HG02759 (cell line): ENCODE data around the gene C1GALT1.

Experiments used
- ATAC-seq: cut with Tn5 transposase; IDR thresholded peaks from one replicate; pipeline ENCODE4 v1.9.1; 2021; ENCODE audit warnings: mild to moderate bottlenecking, moderate library complexity; ENCODE audit not compliant: unreplicated experiment

The C1GALT1 gene

DNA sequence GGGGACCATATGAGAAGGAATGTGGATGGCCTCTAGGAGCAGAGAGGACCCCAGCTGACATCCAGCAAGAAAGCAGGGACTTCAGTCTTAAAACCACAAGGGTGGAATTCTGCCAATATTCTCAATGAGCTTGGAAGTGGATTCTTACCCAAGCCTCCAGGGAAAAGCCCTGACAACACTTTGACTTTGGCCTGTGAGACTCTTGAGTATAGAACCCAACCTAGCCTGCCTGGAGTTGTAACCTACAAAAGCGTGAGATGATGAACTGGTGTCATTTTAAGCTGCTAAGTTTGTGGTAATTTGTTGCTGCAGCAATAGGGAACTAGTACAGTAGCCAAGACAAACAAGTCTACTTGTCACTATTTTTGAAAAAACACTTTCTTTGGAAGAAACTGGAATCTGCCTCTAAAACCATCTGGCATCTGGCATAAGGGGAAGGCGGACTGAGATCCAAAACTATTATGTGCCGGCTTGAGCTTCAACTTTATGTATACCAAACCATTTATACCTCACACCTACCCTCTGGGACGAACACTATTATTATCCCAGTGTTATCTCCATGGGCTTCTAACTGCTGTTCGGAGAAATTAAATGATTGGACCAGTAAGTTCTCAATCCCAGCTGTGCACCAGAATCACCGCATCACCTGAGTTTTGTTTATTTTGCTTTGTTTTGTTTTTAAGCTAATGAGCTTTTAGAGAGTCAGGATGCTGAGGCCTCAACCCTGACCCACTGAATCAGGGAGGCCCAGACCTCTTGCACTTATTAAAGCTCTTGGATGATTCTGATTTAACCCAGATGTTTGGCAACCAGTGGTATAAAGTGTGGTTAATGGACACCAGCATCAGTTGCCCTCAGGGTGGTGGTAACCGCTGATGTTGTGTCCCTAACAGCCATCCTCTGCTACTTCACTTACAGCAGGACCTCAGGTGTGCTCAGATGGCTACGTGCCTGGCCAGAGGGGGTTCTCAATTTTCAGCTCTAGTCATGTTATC, 83.0 kb downstream of the C1GALT1 start:
- ATAC-seq = no peak

GRCh38 chr7:7266257-7266881, 84.0 kb downstream of the C1GALT1 start:
- no peak for ATAC-seq

DNA sequence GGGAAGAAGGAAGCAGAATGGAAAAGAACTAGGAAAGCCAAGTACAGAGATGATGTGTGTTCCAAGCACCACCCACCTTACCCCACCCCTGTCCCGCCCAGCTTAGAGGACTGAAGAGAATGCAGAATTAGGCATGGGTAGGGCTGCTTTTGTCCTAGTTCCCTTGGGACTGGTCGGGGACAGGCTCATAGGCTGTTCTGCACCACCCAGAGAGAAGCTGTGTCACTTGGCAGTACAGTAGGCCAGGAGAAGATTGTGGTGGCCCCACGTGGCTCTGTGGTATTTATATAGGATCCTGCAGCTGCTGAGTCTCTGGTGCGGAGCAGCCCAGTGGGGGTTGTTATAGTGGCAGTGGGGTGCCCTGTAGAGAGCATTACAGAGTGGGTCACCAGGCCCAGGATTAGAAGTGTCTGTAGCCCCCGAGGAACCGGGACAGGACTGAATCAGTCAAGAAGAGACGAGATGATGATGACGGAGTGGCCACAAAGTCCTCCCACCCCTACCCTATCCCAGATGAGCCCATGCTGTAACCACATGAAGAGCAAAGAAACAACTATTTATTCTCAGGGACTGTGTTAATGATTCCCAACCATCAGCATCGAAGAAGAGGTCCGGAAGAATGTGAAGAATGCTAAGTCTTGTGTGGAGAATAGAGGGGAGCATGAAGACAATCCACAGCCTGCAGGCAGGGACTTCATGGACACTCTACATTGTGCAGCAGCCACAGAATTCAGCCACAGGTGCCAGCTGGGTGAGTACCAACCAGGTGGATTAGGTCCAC, 88.9 kb downstream of the C1GALT1 start:
- ATAC-seq = no peak

DNA sequence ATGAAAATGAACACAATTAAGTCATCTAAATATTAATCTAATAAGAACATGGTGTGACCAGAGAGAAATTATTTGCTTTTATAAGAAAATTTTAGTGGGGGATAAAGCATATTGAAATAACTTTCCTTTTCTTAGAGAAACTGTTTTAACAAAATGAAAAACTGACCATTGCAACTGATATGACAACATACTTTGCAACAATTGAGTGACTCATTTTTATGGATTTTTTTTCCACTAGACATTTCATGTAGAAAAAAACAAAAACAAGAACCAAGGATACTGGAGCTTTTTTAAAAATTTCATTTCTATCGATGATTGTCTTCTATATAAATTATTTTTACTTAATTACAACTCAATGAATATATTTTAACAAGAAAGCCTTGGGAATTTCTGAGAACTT, 90.0 kb downstream of the C1GALT1 start:
- no peak for ATAC-seq

- ATAC-seq = no peak
Measured at GRCh38 chr7:7274782-7275181, 92.4 kb downstream of the C1GALT1 start.

DNA sequence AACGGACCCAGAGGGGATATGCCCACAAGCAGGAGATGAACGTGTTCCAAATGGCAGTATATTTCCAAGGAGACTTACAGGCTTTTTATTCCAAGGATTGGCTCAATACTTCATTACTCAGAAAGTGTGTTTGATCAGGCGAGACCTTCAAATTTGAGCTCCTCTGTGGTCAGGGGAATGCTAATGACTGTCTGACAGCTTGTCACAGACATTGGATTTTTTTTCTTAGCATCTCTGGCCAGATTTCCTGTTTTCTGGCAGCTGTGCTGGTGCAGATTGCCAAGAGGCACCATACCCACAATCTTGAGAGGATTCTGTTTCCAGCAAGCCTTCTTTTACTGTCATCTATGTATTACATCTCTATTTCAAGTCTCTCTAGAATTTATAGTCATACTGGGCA, 93.8 kb downstream of the C1GALT1 start:
- ATAC-seq = no peak

DNA sequence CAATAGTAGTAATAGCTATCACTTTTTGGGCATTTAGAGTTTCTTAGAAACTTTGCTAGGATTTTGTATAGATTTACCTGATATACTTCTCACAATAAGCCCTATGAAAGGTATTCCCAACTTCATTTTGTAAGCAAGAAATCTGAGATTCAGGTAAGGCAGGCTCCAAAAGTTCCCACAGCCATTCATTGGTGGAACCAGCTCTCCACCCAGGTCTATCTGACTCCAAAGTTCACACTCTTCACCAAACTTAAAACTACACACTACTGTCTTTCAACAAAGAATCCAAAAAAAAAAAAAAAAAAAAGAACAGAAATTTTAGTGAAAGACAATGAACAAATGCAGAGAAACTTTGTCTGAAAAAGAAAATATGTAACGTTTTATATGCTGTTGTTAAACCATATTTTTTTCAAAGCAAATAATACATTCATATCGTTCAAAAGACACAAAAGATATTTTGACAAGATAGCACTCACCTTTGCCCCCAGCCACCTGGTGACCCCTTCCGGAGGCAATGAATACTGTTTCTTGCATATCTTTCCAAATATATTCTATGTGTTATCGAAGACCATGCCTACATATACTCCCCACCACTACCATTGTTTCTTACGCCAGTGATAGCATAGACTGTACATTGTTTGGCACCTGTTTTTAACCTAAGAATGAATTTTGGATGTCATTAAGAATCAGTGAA, 108.2 kb downstream of the C1GALT1 start:
- ATAC-seq = no peak

DNA sequence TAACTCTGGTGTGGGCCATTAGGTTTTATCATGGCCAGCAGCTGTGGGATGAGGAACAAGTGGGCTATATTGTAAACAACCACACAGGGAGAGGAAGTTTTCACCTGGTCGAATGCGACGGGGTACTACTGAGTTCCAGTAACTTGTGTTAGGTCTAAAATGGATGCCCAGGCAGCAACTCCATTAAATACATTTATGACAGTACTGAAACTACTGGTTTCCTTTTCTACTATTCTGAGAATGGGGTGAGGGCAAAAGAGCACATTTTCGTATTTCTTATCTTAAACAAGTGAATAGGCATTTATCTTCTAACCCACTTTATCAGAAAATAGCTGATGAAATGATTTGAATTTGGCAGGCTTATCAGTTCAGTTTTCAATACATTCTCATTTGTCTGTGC, 109.7 kb downstream of the C1GALT1 start:
- ATAC-seq = no peak

DNA sequence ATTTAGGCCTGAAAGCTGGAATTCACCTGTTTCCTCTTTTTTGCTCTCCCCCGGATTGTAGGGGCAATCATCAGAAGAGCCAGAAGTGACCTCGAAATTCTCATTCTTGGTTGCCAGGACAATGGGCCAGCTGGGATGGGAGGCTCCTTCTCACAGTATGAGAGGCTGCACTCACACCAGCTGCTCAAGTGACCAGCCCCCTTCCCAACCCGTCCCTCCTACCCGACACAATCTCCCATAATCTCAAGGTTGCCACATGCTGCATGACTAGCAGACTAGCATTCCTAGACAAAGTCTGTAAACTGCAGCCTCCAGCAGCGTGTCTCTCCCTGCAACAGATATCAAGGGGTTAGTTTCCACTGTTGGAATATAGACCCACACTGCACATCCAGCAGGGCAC, 110.3 kb downstream of the C1GALT1 start:
- ATAC-seq = no peak

DNA sequence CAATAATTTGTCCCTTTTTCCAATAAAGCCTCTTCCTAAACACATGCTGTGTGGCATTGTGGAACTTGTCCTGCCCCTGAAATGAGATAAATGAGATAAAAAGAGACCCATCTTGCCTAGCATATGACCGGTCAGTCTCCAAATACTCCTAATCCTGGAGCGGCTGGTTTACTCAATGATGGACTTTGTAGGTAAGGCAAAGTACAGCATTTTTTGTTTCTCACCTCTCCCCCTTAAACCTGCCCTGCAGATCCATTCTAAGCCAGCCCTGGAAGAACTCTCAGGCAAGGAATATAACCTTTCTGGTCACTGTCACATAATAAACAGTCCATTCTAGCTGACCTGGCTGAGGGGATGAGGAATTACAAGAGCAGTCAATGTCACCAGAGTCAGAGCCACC, 110.7 kb downstream of the C1GALT1 start:
- no peak for ATAC-seq

- ATAC-seq = no peak
Measured at GRCh38 chr7:7294911-7295310, 112.6 kb downstream of the C1GALT1 start.
